Left ventricle myocardium inferior (tissue), 1 donor: ENCODE data around the gene METAP2. TPM values are rescaled to one million over a fixed set of nuclear protein-coding genes. Genes with fewer than 3 reads are reported as not detected.

Source experiments
- DNase-seq: peaks from one replicate; pipeline ENCODE4 v3.0.0-alpha.2; 2020
- H3K27ac ChIP-seq: fragments of 200-600 bp; replicated peaks from 2 replicates; pipeline ENCODE4 v1.8.0; 2021
- H3K27me3 ChIP-seq: fragments of 200-600 bp; 2 replicates; pipeline ENCODE4 v1.8.0; 2021; ENCODE audit warnings: low read depth
- H3K36me3 ChIP-seq: fragments of 200-600 bp; 2 replicates; pipeline ENCODE4 v1.8.0; 2021
- H3K4me1 ChIP-seq: fragments of 200-600 bp; 2 replicates; pipeline ENCODE4 v1.8.0; 2021
- H3K4me3 ChIP-seq: fragments of 200-600 bp; 2 replicates; pipeline ENCODE4 v1.8.0; 2021; ENCODE audit warnings: mild to moderate bottlenecking, moderate library complexity
- H3K9me3 ChIP-seq: fragments of 200-600 bp; replicated peaks from 2 replicates; pipeline ENCODE4 v1.8.0; 2021
- CTCF ChIP-seq: fragments of 200-600 bp; IDR thresholded peaks from 2 replicates; pipeline ENCODE4 v1.8.0; 2021; ENCODE audit warnings: antibody characterized with exemption, mild to moderate bottlenecking, borderline replicate concordance
- intact Hi-C: fragments of 100-400 bp; cut with micrococcal nuclease; formaldehyde crosslinking; loops from one replicate; pipeline ENCODE4 v1.11.0; 2022
- total RNA-seq: library from RNA; stranded (reverse); fragmentation: NEBNext Ultra II Directional; extraction: Animal tissue kit (Norgen Biotek cat#: 25700); gene quantifications from one replicate; pipeline ENCODE4 v1.2.1, GENCODE V29; 2021
- donor health status: DM: no; HTN: yes; CAD: no; lungs with severe emphysema.

METAP2 gene
- total RNA-seq, 1 donor from 2014 or later, result 50.6 TPM

GRCh38 chr12:95516757-95517156, 42.8 kb downstream of the METAP2 start:
- H3K36me3 ChIP-seq, result peaks cover 39% of the 10 kb centered on the region
- no peak overlapping the region for H3K4me3 ChIP-seq
- DNase-seq, result no peak
- H3K27me3 ChIP-seq, result no peaks in the 10 kb centered on the region
- H3K4me1 ChIP-seq, result no peaks in the 10 kb centered on the region
- TF ChIP-seq CTCF, result no peak
- intact Hi-C loops, result no loop called here
- no peaks in the 10 kb centered on the region for H3K9me3 ChIP-seq
- no peak overlapping the region for H3K27ac ChIP-seq

GRCh38 chr12:95517246-95517645, 43.3 kb downstream of the METAP2 start:
- Histone ChIP-seq H3K36me3 (peaks cover 34% of the 10 kb centered on the region), H3K4me3 (no peak overlapping the region), H3K4me1 (no peaks in the 10 kb centered on the region), H3K9me3 (no peaks in the 10 kb centered on the region), H3K27me3 (no peaks in the 10 kb centered on the region), H3K27ac (no peak overlapping the region)
- DNase-seq, result no peak
- no peak for TF ChIP-seq CTCF
- intact Hi-C loops, result no loop called here

- H3K27me3 ChIP-seq, result no peaks in the 10 kb centered on the region
- no peak overlapping the region for H3K27ac ChIP-seq
- no peak overlapping the region for H3K4me3 ChIP-seq
- no peak for DNase-seq
- no peaks in the 10 kb centered on the region for H3K9me3 ChIP-seq
- TF ChIP-seq CTCF, result no peak
- intact Hi-C loops, result no loop called here
- H3K36me3 ChIP-seq, result peaks cover 18% of the 10 kb centered on the region
- H3K4me1 ChIP-seq, result no peaks in the 10 kb centered on the region
Measured at GRCh38 chr12:95518944-95519343, 45.0 kb downstream of the METAP2 start.

GRCh38 chr12:95520816-95521215, 46.9 kb downstream of the METAP2 start:
- no peaks in the 10 kb centered on the region for H3K27me3 ChIP-seq
- H3K27ac ChIP-seq, result no peak overlapping the region
- H3K9me3 ChIP-seq, result no peaks in the 10 kb centered on the region
- no peaks in the 10 kb centered on the region for H3K4me1 ChIP-seq
- DNase-seq, result no peak
- no peak overlapping the region for H3K4me3 ChIP-seq
- no peak for TF ChIP-seq CTCF
- no peaks in the 10 kb centered on the region for H3K36me3 ChIP-seq
- intact Hi-C loops, result no loop called here

- H3K36me3 ChIP-seq, result no peaks in the 10 kb centered on the region
Measured at GRCh38 chr12:95522692-95523091, 48.7 kb downstream of the METAP2 start.

More at GRCh38 chr12:95522692-95523091, 48.7 kb downstream of the METAP2 start:
- Histone ChIP-seq H3K27ac (no peak overlapping the region), H3K4me3 (no peak overlapping the region), H3K9me3 (no peaks in the 10 kb centered on the region), H3K4me1 (no peaks in the 10 kb centered on the region), H3K27me3 (no peaks in the 10 kb centered on the region)
- intact Hi-C loops, result no loop called here
- TF ChIP-seq CTCF, result no peak
- no peak for DNase-seq
